HCT116 (cell line): ENCODE measurements around the gene TRAF5. TPM values are rescaled to one million over a fixed set of nuclear protein-coding genes. Genes with fewer than 3 reads are reported as not detected.

Experiments used
- ATAC-seq: fragments of 200-7000 bp; cut with Tn5 transposase; 2 replicates; pipeline ENCODE4 v1.9.1; 2020; ENCODE audit warnings: mild to moderate bottlenecking, moderate library complexity
- BruUV-seq: library from RNA; stranded (reverse); fragments of 400-500 nt; replicated peaks from 2 replicates; lab custom pipeline; 2021; lab: Mats Ljungman, UMichigan
- CTCF ChIA-PET: fragments of 300-600 bp; sonication (Branson Sonifier 250); formaldehyde crosslinking; loops from one replicate; lab custom pipeline; 2021; ENCODE audit warnings: antibody characterized with exemption; lab: Charles Lee
- POLR2A ChIA-PET: fragments of 300-600, 350-600 bp; sonication (Branson Sonifier 250); formaldehyde crosslinking; loops from one replicate; lab custom pipeline; 2021; ENCODE audit warnings: antibody characterized with exemption; lab: Charles Lee
- RAD21 ChIA-PET, 2 experiments: fragments of 300-600 bp; sonication (Branson Sonifier 250); formaldehyde crosslinking; loops; one replicate each; lab custom pipeline; 2023; ENCODE audit warnings: low total read pairs in 2 of 2; ENCODE audit not compliant: uncharacterized antibody in 2 of 2, unreplicated experiment in 2 of 2, low non-redundant PET in 1 of 2; lab: Charles Lee
- DNase-seq: peaks from one replicate; pipeline ENCODE4 v3.0.0-alpha.2; 2010; ENCODE audit warnings: low read depth, low spot score
- H2AFZ ChIP-seq: fragments of 200-600 bp; shearing (Covaris generic), sonication (generic); 2 replicates; pipeline ENCODE4 v1.6.1; 2017; ENCODE audit warnings: low read depth, mixed run types, mixed read lengths, antibody characterized with exemption, low read length; ENCODE audit not compliant: poor library complexity, severe bottlenecking
- H3K27ac ChIP-seq: 2 replicates; pipeline ENCODE4 v1.5.1; 2012; ENCODE audit warnings: low read depth, low read length
- H3K27me3 ChIP-seq: fragments of 200-600 bp; sonication (generic); 2 replicates; pipeline ENCODE4 v1.6.1; 2016; ENCODE audit warnings: mixed run types, low read length, mixed read lengths; ENCODE audit not compliant: insufficient read depth
- H3K36me3 ChIP-seq, 2 experiments: fragments of 200-500 bp in 1 of 2; fragments of 200-600 bp in 1 of 2; sonication (Bioruptor generic) in 1 of 2; sonication (generic) in 1 of 2; 2 replicates each; pipeline versions ENCODE4 v1.5.1 to v1.6.1; 2014 to 2016; ENCODE audit warnings: low read length in 2 of 2, inconsistent platforms in 1 of 2, mixed read lengths in 1 of 2, mixed run types in 1 of 2; ENCODE audit not compliant: insufficient read depth in 2 of 2, control insufficient read depth in 1 of 2
- H3K4me1 ChIP-seq, 2 experiments: fragments of 200-600 bp in 1 of 2; sonication (generic) in 1 of 2; 2 replicates each; pipeline versions ENCODE4 v1.5.1 to v1.6.1; 2012 to 2017; ENCODE audit warnings: low read length in 2 of 2, inconsistent platforms in 1 of 2, mild to moderate bottlenecking in 1 of 2, mixed read lengths in 1 of 2, mixed run types in 1 of 2, moderate library complexity in 1 of 2; ENCODE audit not compliant: insufficient read depth in 2 of 2, control insufficient read depth in 1 of 2
- H3K4me2 ChIP-seq: fragments of 200-600 bp; sonication (generic); 2 replicates; pipeline ENCODE4 v1.6.1; 2017; ENCODE audit warnings: mixed run types, low read length, mixed read lengths
- H3K4me3 ChIP-seq, 2 experiments: fragments of 200-600 bp in 1 of 2; sonication (generic) in 1 of 2; replicated peaks in 1 of 2; 2 replicates each; pipeline ENCODE4 v1.5.1; 2011 to 2016; ENCODE audit warnings: low read length in 2 of 2, control low read depth in 1 of 2, low read depth in 1 of 2, mild to moderate bottlenecking in 1 of 2, mixed read lengths in 1 of 2, mixed run types in 1 of 2
- H3K79me2 ChIP-seq: fragments of 200-600 bp; sonication (generic); 2 replicates; pipeline ENCODE4 v1.6.1; 2017; ENCODE audit warnings: mild to moderate bottlenecking, mixed run types, low read length, moderate library complexity, mixed read lengths; ENCODE audit not compliant: insufficient read depth
- H3K9ac ChIP-seq: fragments of 200-600 bp; sonication (generic); 2 replicates; pipeline ENCODE4 v1.6.1; 2016; ENCODE audit warnings: low read length, mixed read lengths
- H3K9me2 ChIP-seq: fragments of 200-600 bp; sonication (generic), shearing (Covaris generic); 2 replicates; pipeline ENCODE4 v1.6.1; 2017; ENCODE audit warnings: mixed run types, mild to moderate bottlenecking, moderate library complexity; ENCODE audit not compliant: insufficient read depth
- H3K9me3 ChIP-seq, 2 experiments: fragments of 200-500 bp in 1 of 2; fragments of 200-600 bp in 1 of 2; sonication (Bioruptor generic) in 1 of 2; sonication (generic) in 1 of 2; 2 replicates each; pipeline ENCODE4 v1.6.1; 2014 to 2017; ENCODE audit warnings: low read length in 2 of 2, mixed read lengths in 2 of 2, inconsistent platforms in 1 of 2, low read depth in 1 of 2, mild to moderate bottlenecking in 1 of 2, mixed run types in 1 of 2, moderate library complexity in 1 of 2; ENCODE audit not compliant: control insufficient read depth in 1 of 2, insufficient read depth in 1 of 2
- H4K20me1 ChIP-seq: fragments of 200-600 bp; sonication (generic), shearing (Covaris generic); 2 replicates; pipeline ENCODE4 v1.6.1; 2017; ENCODE audit warnings: mixed run types, mild to moderate bottlenecking, moderate library complexity; ENCODE audit not compliant: insufficient read depth
- CBX3 ChIP-seq: IDR thresholded peaks from 2 replicates; pipeline ENCODE4 v1.6.1; 2012; ENCODE audit warnings: low read depth
- CEBPB ChIP-seq: IDR thresholded peaks from 2 replicates; pipeline ENCODE4 v1.6.1; 2012; ENCODE audit warnings: low read depth
- EGR1 ChIP-seq: IDR thresholded peaks from 2 replicates; pipeline ENCODE4 v1.6.1; 2012; ENCODE audit warnings: low read depth
- ELF1 ChIP-seq: IDR thresholded peaks from 2 replicates; pipeline ENCODE4 v1.6.1; 2012; ENCODE audit warnings: low read depth, borderline replicate concordance
- EZH2phosphoT487 ChIP-seq: fragments of 200-600 bp; IDR thresholded peaks from 2 replicates; pipeline ENCODE4 v1.6.1; 2018; ENCODE audit warnings: antibody characterized with exemption, borderline replicate concordance
- FOSL1 ChIP-seq: IDR thresholded peaks from 2 replicates; pipeline ENCODE4 v1.6.1; 2012; ENCODE audit warnings: low read depth
- MAX ChIP-seq: IDR thresholded peaks from 2 replicates; pipeline ENCODE4 v1.6.1; 2012
- POLR2AphosphoS5 ChIP-seq: IDR thresholded peaks from 2 replicates; pipeline ENCODE4 v1.6.1; 2011; ENCODE audit warnings: mild to moderate bottlenecking, low read depth, low read length, moderate library complexity
- RAD21 ChIP-seq: IDR thresholded peaks from 2 replicates; pipeline ENCODE4 v1.6.1; 2012; ENCODE audit warnings: low read depth, mild to moderate bottlenecking
- REST ChIP-seq: IDR thresholded peaks from 2 replicates; pipeline ENCODE4 v1.6.1; 2012; ENCODE audit warnings: low read depth
- SIN3A ChIP-seq: IDR thresholded peaks from 2 replicates; pipeline ENCODE4 v1.6.1; 2012; ENCODE audit warnings: low read depth
- SP1 ChIP-seq: IDR thresholded peaks from 2 replicates; pipeline ENCODE4 v1.6.1; 2012; ENCODE audit warnings: low read depth
- SRF ChIP-seq: IDR thresholded peaks from 2 replicates; pipeline ENCODE4 v1.6.1; 2012; ENCODE audit warnings: low read depth
- TCF7L2 ChIP-seq: IDR thresholded peaks from 2 replicates; pipeline ENCODE4 v1.7.0; 2011; ENCODE audit warnings: borderline replicate concordance, inconsistent platforms; ENCODE audit not compliant: insufficient read depth, insufficient read length; ENCODE audit errors: extremely low read depth
- YY1 ChIP-seq: IDR thresholded peaks from 2 replicates; pipeline ENCODE4 v1.6.1; 2011; ENCODE audit warnings: low read length, low read depth, moderate library complexity, mild to moderate bottlenecking; ENCODE audit not compliant: insufficient replicate concordance; ENCODE audit errors: extremely low read depth
- ZFX ChIP-seq: fragments of 450-650 bp; IDR thresholded peaks from 2 replicates; pipeline ENCODE4 v1.6.1; 2017
- ZNF274 ChIP-seq: fragments of 200-500 bp; sonication (Bioruptor generic); IDR thresholded peaks from 2 replicates; pipeline ENCODE4 v1.6.1; 2014; ENCODE audit warnings: mild to moderate bottlenecking, low read depth, low read length, inconsistent platforms
- intact Hi-C: fragments of 100-400 bp; cut with micrococcal nuclease; formaldehyde crosslinking; loops from 2 replicates; pipeline ENCODE4 v1.10.0; 2022
- total RNA-seq: library from RNA; stranded (reverse); gene quantifications from one replicate; pipeline ENCODE4 v1.2.1, GENCODE V29; 2021; ENCODE audit not compliant: unreplicated experiment
- TF ChIP-seq, protein P1 (sequence below): IDR thresholded peaks from 2 replicates; pipeline ENCODE4 v1.6.1; 2012
- TF ChIP-seq, protein P2 (sequence below), 3 experiments: fragments of 200-600 bp in 1 of 3; sonication (generic) in 1 of 3; IDR thresholded peaks in 2 of 3; conservative IDR thresholded peaks in 1 of 3; 2 replicates each; pipeline ENCODE4 v1.5.1; 2012 to 2017; ENCODE audit warnings: low read depth in 2 of 3, low read length in 2 of 3, antibody characterized with exemption in 1 of 3, borderline replicate concordance in 1 of 3, control low read depth in 1 of 3, mild to moderate bottlenecking in 1 of 3, mixed read lengths in 1 of 3, mixed run types in 1 of 3, moderate library complexity in 1 of 3; ENCODE audit not compliant: insufficient read depth in 1 of 3

Gene TRAF5
- total RNA-seq, 1 experiment from 2014 or later, result 6.5 TPM

DNA sequence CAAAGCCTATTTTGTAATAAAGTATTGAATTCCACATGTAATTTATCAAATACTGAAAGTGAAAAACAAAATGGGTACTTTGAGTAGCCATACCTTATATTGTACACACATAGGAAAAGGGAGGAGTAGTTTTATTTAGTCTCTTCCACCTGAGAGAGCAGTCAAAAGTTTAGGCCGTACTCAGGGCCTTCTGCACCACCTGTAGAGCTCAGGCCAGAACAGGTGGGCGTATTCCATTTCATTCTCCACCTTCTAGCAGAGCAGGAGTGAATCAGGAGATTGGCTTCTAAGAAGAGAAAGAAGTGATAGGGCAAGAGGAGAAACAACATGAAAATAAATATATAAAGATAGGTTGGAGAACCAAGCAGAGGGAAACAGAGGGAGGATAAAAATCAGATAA lies 44.0 kb downstream of the TRAF5 start:
- H3K4me3 ChIP-seq, result no peak overlapping the region
- H3K36me3 ChIP-seq, result no peaks in the 10 kb centered on the region
- H3K4me2 ChIP-seq, result no peak overlapping the region
- no peaks in the 10 kb centered on the region for H4K20me1 ChIP-seq
- H3K27ac ChIP-seq, result no peak overlapping the region
- RAD21 ChIA-PET, result no interaction called here
- intact Hi-C loops, result no loop called here
- BruUV-seq, result no TSS peak
- H3K9me3 ChIP-seq, result no peaks in the 10 kb centered on the region
- H3K9me2 ChIP-seq, result no peaks in the 10 kb centered on the region
- H2AFZ ChIP-seq, result no peak overlapping the region
- no peaks in the 10 kb centered on the region for H3K27me3 ChIP-seq
- CTCF ChIA-PET, result no interaction called here
- H3K9ac ChIP-seq, result no peak overlapping the region
- ATAC-seq, result no peak
- no peaks in the 10 kb centered on the region for H3K79me2 ChIP-seq
- DNase-seq, result no peak
- no peaks in the 10 kb centered on the region for H3K4me1 ChIP-seq
- TF ChIP-seq SIN3A, result no peak
- TF ChIP-seq FOSL1, result no peak
- TF ChIP-seq CEBPB, result no peak
- TF ChIP-seq TCF7L2, result no peak
- TF ChIP-seq POLR2AphosphoS5, result no peak
- no peak for TF ChIP-seq YY1
- no peak for TF ChIP-seq EZH2phosphoT487
- no peak for TF ChIP-seq EGR1
- no peak for TF ChIP-seq ZNF274
- no peak for TF ChIP-seq ELF1
- no peak for TF ChIP-seq MAX
- no peak for TF ChIP-seq ZFX
- TF ChIP-seq, protein P1, sequence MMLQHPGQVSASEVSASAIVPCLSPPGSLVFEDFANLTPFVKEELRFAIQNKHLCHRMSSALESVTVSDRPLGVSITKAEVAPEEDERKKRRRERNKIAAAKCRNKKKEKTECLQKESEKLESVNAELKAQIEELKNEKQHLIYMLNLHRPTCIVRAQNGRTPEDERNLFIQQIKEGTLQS, result no peak
- TF ChIP-seq REST, result no peak
- no peak for TF ChIP-seq SP1
- TF ChIP-seq, protein P2, sequence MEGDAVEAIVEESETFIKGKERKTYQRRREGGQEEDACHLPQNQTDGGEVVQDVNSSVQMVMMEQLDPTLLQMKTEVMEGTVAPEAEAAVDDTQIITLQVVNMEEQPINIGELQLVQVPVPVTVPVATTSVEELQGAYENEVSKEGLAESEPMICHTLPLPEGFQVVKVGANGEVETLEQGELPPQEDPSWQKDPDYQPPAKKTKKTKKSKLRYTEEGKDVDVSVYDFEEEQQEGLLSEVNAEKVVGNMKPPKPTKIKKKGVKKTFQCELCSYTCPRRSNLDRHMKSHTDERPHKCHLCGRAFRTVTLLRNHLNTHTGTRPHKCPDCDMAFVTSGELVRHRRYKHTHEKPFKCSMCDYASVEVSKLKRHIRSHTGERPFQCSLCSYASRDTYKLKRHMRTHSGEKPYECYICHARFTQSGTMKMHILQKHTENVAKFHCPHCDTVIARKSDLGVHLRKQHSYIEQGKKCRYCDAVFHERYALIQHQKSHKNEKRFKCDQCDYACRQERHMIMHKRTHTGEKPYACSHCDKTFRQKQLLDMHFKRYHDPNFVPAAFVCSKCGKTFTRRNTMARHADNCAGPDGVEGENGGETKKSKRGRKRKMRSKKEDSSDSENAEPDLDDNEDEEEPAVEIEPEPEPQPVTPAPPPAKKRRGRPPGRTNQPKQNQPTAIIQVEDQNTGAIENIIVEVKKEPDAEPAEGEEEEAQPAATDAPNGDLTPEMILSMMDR (IDR thresholded peaks at IDR 0.05 in 2 of 3, conservative IDR thresholded peaks at IDR 0.05 in 1 of 3; ENCODE audit: borderline replicate concordance in 1 of 3, insufficient read depth in 1 of 3, low read depth in 2 of 3, low read length in 2 of 3), result no peak
- TF ChIP-seq RAD21, result no peak
- TF ChIP-seq CBX3, result no peak
- TF ChIP-seq SRF, result no peak
- POLR2A ChIA-PET, result interaction anchor here (1.2 kb wide), 1 partner anchor 24 kb away, joined by 3 read pairs; no protein-coding TSS in a partner anchor
